Liver (tissue), 9 donors: Measurements from ENCODE around the gene ST3GAL2. TPM values are rescaled to one million over a fixed set of nuclear protein-coding genes. Genes with fewer than 3 reads are reported as not detected.
"Not testable (repeated sequence)": the region's sequence is repeated elsewhere in the genome, so short reads cannot be mapped to it uniquely, and the experiment has no call there.

Source experiments
- DNase-seq: peaks from one replicate; pipeline ENCODE4 v3.0.0-alpha.2; 2017; ENCODE audit warnings: low spot score
- H3K27ac ChIP-seq, 2 donors: one replicate each; pipeline ENCODE4 v1.7.0; 2013; ENCODE audit warnings: inconsistent platforms in 2 of 2, low read length in 2 of 2, control low read depth in 1 of 2, low read depth in 1 of 2, mild to moderate bottlenecking in 1 of 2
- H3K27me3 ChIP-seq, 4 donors: one replicate each; pipeline versions ENCODE4 v1.6.1 to v1.7.0; 2013; ENCODE audit warnings: low read length in 3 of 4, inconsistent platforms in 1 of 4, mild to moderate bottlenecking in 1 of 4, moderate library complexity in 1 of 4; ENCODE audit not compliant: control insufficient read depth in 4 of 4, insufficient read depth in 4 of 4
- H3K36me3 ChIP-seq, 4 donors: one replicate each; pipeline versions ENCODE4 v1.6.1 to v1.7.0; 2013; ENCODE audit warnings: low read length in 3 of 4, mild to moderate bottlenecking in 3 of 4, low read depth in 1 of 4, moderate library complexity in 1 of 4; ENCODE audit not compliant: control insufficient read depth in 4 of 4, insufficient read depth in 3 of 4
- H3K4me1 ChIP-seq, 4 donors: one replicate each; pipeline versions ENCODE4 v1.6.1 to v1.7.0; 2013; ENCODE audit warnings: low read length in 3 of 4, mild to moderate bottlenecking in 3 of 4, moderate library complexity in 1 of 4; ENCODE audit not compliant: control insufficient read depth in 4 of 4, insufficient read depth in 4 of 4
- H3K4me3 ChIP-seq, 3 donors: one replicate each; pipeline versions ENCODE4 v1.6.1 to v1.7.0; 2013; ENCODE audit warnings: low read length in 3 of 3, control low read depth in 1 of 3, low read depth in 1 of 3, mild to moderate bottlenecking in 1 of 3
- H3K9ac ChIP-seq, 2 donors: one replicate each; pipeline ENCODE4 v1.7.0; 2013; ENCODE audit warnings: low read length in 2 of 2, mild to moderate bottlenecking in 2 of 2, moderate library complexity in 2 of 2, control low read depth in 1 of 2, low read depth in 1 of 2
- H3K9me3 ChIP-seq, 4 donors: one replicate each; pipeline versions ENCODE4 v1.6.1 to v1.7.0; 2013; ENCODE audit warnings: low read length in 3 of 4; ENCODE audit not compliant: control insufficient read depth in 4 of 4
- ATF3 ChIP-seq: IDR thresholded peaks from 2 replicates; pipeline ENCODE4 v1.6.1; 2016; ENCODE audit warnings: antibody characterized with exemption
- CTCF ChIP-seq: fragments of 150-350 bp; IDR thresholded peaks from 2 replicates; pipeline ENCODE4 v1.5.1; 2017; ENCODE audit warnings: improper control_type of control experiment, low read depth, low read length; ENCODE audit not compliant: missing input control
- FOXA1 ChIP-seq: IDR thresholded peaks from 2 replicates; pipeline ENCODE4 v1.6.1; 2016; ENCODE audit warnings: antibody characterized with exemption
- FOXA2 ChIP-seq: IDR thresholded peaks from 2 replicates; pipeline ENCODE4 v1.6.1; 2016; ENCODE audit warnings: antibody characterized with exemption
- GABPA ChIP-seq, 2 donors: IDR thresholded peaks in 1 of 2; conservative IDR thresholded peaks in 1 of 2; 2 replicates each; pipeline ENCODE4 v1.6.1; 2016; ENCODE audit warnings: antibody characterized with exemption in 2 of 2, mild to moderate bottlenecking in 1 of 2, moderate library complexity in 1 of 2
- HNF4A ChIP-seq, 2 donors: conservative IDR thresholded peaks; 2 replicates each; pipeline ENCODE4 v1.6.1; 2016; ENCODE audit warnings: antibody characterized with exemption in 2 of 2, mild to moderate bottlenecking in 2 of 2
- HNF4G ChIP-seq: IDR thresholded peaks from 2 replicates; pipeline ENCODE4 v1.6.1; 2016; ENCODE audit warnings: antibody characterized with exemption
- JUND ChIP-seq, 2 donors: IDR thresholded peaks; 2 replicates each; pipeline ENCODE4 v1.6.1; 2016; ENCODE audit warnings: antibody characterized with exemption in 2 of 2
- MAX ChIP-seq: IDR thresholded peaks from 2 replicates; pipeline ENCODE4 v1.6.1; 2016; ENCODE audit warnings: antibody characterized with exemption
- NR2F2 ChIP-seq: IDR thresholded peaks from 2 replicates; pipeline ENCODE4 v1.6.1; 2016; ENCODE audit warnings: antibody characterized with exemption
- RAD21 ChIP-seq, 2 donors: IDR thresholded peaks; 2 replicates each; pipeline ENCODE4 v1.6.1; 2016; ENCODE audit warnings: antibody characterized with exemption in 2 of 2, mild to moderate bottlenecking in 2 of 2
- SP1 ChIP-seq: IDR thresholded peaks from 2 replicates; pipeline ENCODE4 v1.6.1; 2018; ENCODE audit warnings: antibody characterized with exemption, mild to moderate bottlenecking
- TAF1 ChIP-seq: conservative IDR thresholded peaks from 2 replicates; pipeline ENCODE4 v1.6.1; 2016; ENCODE audit warnings: antibody characterized with exemption, mild to moderate bottlenecking
- YY1 ChIP-seq: IDR thresholded peaks from 2 replicates; pipeline ENCODE4 v1.6.1; 2016; ENCODE audit warnings: antibody characterized with exemption, mild to moderate bottlenecking
- ZBTB33 ChIP-seq: IDR thresholded peaks from 2 replicates; pipeline ENCODE4 v1.6.1; 2016; ENCODE audit warnings: antibody characterized with exemption
- WGBS: extraction: QIAGEN DNeasy Blood & Tissue Kit; methylation state at CpG from one replicate; pipeline ENCODE4 v1.1.7; 2013; 5-methylcytosine and 5-hydroxymethylcytosine counted together
- polyA plus RNA-seq, 2 donors: library from polyadenylated mRNA; stranded (reverse) in 1 of 2; unstranded in 1 of 2; fragments of 200-250 nt in 1 of 2; fragments of >200 nt in 1 of 2; fragmentation: Nextera tagmentation in 1 of 2; extraction: Ambion mirVana in 1 of 2; gene quantifications; one replicate each; pipeline versions ENCODE4 v1.2.1 to v1.2.3, GENCODE V29; 2013 to 2015
- total RNA-seq, 2 donors: library from RNA; depleted of rRNA; stranded (reverse); fragments of >200 nt; gene quantifications; one replicate each; pipeline ENCODE4 v1.2.3, GENCODE V29; 2014
- donor health status: healthy.
- donor health status: healthy.
- donor health status: healthy.
- donor health status: healthy.
- donor health status: healthy.

The ST3GAL2 gene
- total and polyA plus RNA-seq, 4 donors, result 3.9 to 53.1 (median 12.9) TPM

- 97% methylated on average over 5 of the region's 5 CpGs for WGBS
These were observed 101.1 kb downstream of the ST3GAL2 start for GRCh38 chr16:70337814-70338213.

GRCh38 chr16:70332728-70333127 lies 106.2 kb downstream of the ST3GAL2 start:
- WGBS, result 80% methylated on average over 5 of the region's 12 CpGs
- not testable (repeated sequence) for H3K4me1 ChIP-seq, H3K9ac ChIP-seq, H3K27ac ChIP-seq, H3K9me3 ChIP-seq, DNase-seq, H3K27me3 ChIP-seq, H3K4me3 ChIP-seq
- H3K36me3 ChIP-seq, result peaks cover 11 to 51% (median 36%) of the 10 kb centered on the region in 4 donors

More at GRCh38 chr16:70337814-70338213, 101.1 kb downstream of the ST3GAL2 start:
- no peak overlapping the region for H3K27ac ChIP-seq
- TF ChIP-seq NR2F2 (no peak), GABPA (IDR thresholded peaks at IDR 0.05 in 1 of 2, conservative IDR thresholded peaks at IDR 0.05 in 1 of 2) (no peak), FOXA1 (no peak), CTCF (no peak), MAX (no peak), YY1 (no peak), HNF4G (no peak), ATF3 (no peak), JUND (IDR thresholded peaks at IDR 0.05) (no peak), RAD21 (IDR thresholded peaks at IDR 0.05) (no peak), TAF1 (no peak), ZBTB33 (no peak), FOXA2 (no peak), HNF4A (conservative IDR thresholded peaks at IDR 0.05) (no peak)
- peaks cover 10 to 26% (median 22%) of the 10 kb centered on the region in 4 donors for H3K36me3 ChIP-seq
- H3K9me3 ChIP-seq, result no peaks in the 10 kb centered on the region
- H3K4me1 ChIP-seq, result no peaks in the 10 kb centered on the region
- no peak overlapping the region for H3K4me3 ChIP-seq
- H3K27me3 ChIP-seq, result no peaks in the 10 kb centered on the region
- no peak overlapping the region for H3K9ac ChIP-seq
- DNase-seq, result no peak

GRCh38 chr16:70331588-70332358 lies 107.1 kb downstream of the ST3GAL2 start:
- Histone ChIP-seq H3K27ac (no peak overlapping the region), H3K9ac (no peak overlapping the region), H3K4me3 (no peak overlapping the region), H3K27me3 (no peaks in the 10 kb centered on the region), H3K4me1 (peaks cover 0 to 6% (median 2%) of the 10 kb centered on the region in 4 donors), H3K36me3 (peaks cover 10 to 54% (median 36%) of the 10 kb centered on the region in 4 donors), H3K9me3 (no peaks in the 10 kb centered on the region)
- 79% methylated on average over 9 of the region's 9 CpGs for WGBS
- TF ChIP-seq MAX (no peak), FOXA1 (no peak), CTCF (peak; percentile 22), YY1 (no peak), SP1 (peak; percentile 29), HNF4A (conservative IDR thresholded peaks at IDR 0.05) (peak; percentile 6 to 37), RAD21 (IDR thresholded peaks at IDR 0.05) (peak; percentile 47 to 61)
- DNase-seq, result no peak
